ENCODE results near the gene NOP16. TPM values are rescaled to one million over a fixed set of nuclear protein-coding genes. Genes with fewer than 3 reads are reported as not detected.
A peak's percentile ranks its signal among the peaks of the same experiment; 100 is the strongest.

Gene NOP16
- polyA plus RNA-seq, 4 donors, result 22.5 to 47.6 (median 29.2) TPM

DNA sequence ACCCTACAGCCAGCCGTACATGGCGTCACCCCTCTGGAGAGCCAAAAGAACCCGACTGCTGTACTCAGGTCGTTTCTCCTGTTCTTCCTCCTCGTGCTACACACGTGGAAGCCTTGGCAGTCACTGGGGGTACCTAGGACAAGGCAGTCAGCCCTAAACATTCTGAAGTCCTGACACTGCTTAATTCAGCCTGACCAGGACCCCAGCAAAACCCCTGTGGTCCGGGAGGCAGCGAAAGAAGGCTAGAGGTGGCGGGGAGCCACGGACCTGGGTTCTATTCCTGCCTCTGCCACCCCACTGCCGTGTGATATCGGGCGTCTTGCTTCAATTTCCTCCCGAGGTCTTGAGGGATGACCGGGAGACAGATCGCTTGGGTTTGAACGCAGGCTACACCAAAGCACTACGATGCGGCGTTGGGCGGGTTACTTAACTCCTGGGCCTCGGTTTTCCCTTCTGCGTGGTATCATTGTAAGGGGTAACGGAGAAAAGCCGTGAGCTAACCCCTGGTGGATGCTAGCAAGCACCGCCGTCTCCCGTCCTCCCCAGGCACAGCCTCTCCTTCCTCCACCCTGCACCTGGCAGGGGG lies 23.5 kb downstream of the NOP16 start:
- Histone ChIP-seq H3K27ac (ENCODE audit: low read depth in 1 of 3, low read length in 2 of 3) (peak overlapping the region in 1 of 3 donors; percentile 7), H3K27me3 (ENCODE audit: control insufficient read depth in 3 of 3, insufficient read depth in 3 of 3, low read length in 3 of 3) (peaks cover 0 to 23% (median 0%) of the 10 kb centered on the region in 3 donors), H3K4me3 (ENCODE audit: low read depth in 1 of 3, low read length in 3 of 3) (peak overlapping the region; percentile 18 to 75 (median 47)), H3K9me3 (ENCODE audit: control insufficient read depth in 2 of 2, insufficient read depth in 1 of 2, low read depth in 1 of 2, low read length in 1 of 2) (no peaks in the 10 kb centered on the region), H3K36me3 (ENCODE audit: control insufficient read depth in 3 of 3, insufficient read depth in 2 of 3, low read depth in 1 of 3, low read length in 3 of 3) (peaks cover 0 to 14% (median 0%) of the 10 kb centered on the region in 3 donors), H3K4me1 (ENCODE audit: control insufficient read depth in 3 of 3, insufficient read depth in 2 of 3, low read depth in 1 of 3, low read length in 2 of 3) (no peaks in the 10 kb centered on the region)
- no peak for FAIRE-seq
- DNase-seq, result no peak
- WGBS, 3 donors, result 23 to 30% (median 29%) methylated on average over 28 of the region's 28 CpGs

DNA sequence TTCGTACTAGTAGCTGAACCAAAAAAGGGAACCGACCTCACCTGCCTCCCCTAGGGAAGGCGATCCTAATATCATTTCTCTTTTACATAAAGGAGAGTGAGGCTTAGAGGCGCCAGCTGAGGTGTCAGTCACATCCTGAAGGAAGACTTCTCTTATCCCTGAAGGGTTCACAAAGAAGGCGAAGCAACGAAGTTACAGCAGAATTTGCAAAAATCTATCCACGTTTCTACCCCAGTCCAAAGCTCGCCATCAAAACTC lies 26.2 kb downstream of the NOP16 start:
- WGBS, 3 donors, result 63 to 70% (median 68%) methylated on average over 8 of the region's 8 CpGs
- H3K27ac ChIP-seq (ENCODE audit: low read depth in 1 of 3, low read length in 2 of 3), result peak overlapping the region in 2 of 3 donors; percentile 22 to 65
- FAIRE-seq (no peak), DNase-seq (no peak)
- peaks cover 0 to 19% (median 0%) of the 10 kb centered on the region in 3 donors for H3K27me3 ChIP-seq (ENCODE audit: control insufficient read depth in 3 of 3, insufficient read depth in 3 of 3, low read length in 3 of 3)
- H3K36me3 ChIP-seq (ENCODE audit: control insufficient read depth in 3 of 3, insufficient read depth in 2 of 3, low read depth in 1 of 3, low read length in 3 of 3), result peaks cover 0 to 13% (median 2%) of the 10 kb centered on the region in 3 donors
- H3K4me1 ChIP-seq (ENCODE audit: control insufficient read depth in 3 of 3, insufficient read depth in 2 of 3, low read depth in 1 of 3, low read length in 2 of 3), result peaks cover 0 to 4% (median 0%) of the 10 kb centered on the region in 3 donors
- H3K4me3 ChIP-seq (ENCODE audit: low read depth in 1 of 3, low read length in 3 of 3), result peak overlapping the region in 2 of 3 donors; percentile 87 to 92
- no peaks in the 10 kb centered on the region for H3K9me3 ChIP-seq (ENCODE audit: control insufficient read depth in 2 of 2, insufficient read depth in 1 of 2, low read depth in 1 of 2, low read length in 1 of 2)

DNA sequence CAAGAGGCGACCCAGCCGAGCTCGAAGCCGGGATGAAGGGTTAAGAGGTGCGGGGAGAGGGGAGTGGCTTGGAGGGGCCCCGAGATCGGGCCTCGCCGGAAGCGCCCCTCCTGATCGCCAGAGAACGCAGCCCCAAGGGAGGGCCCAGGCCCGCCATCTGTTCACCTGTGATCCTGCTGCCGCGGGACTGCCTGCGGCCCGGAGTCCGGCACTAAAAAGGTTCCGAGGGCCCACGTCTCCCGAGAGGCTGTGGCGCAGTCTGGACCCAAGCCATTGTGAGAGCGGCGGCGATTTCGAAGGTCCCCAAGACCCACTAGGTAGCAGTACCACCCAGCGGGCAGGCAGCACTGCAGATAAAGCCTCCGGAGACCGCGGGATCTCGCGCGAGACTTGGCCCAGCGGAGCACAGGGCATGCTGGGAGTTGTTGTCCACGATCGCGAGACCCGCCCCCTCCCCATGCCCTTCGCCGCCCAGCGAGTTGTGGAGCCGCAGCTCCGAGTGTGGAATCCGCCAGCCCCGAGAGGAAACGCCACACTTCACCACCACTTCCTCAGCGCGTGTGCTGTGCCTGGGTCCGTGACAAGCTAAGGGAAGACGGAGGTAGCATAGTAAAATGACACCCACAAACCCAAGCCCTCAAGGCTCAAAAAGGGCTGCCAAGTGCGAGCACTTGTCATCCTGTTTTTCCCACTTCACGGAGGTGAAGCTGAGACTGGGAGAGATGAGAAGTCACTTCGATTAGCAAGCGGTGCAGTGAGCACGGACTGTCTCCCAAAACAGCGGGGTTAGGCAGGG lies 26.8 kb downstream of the NOP16 start, which contains the start of gene KIAA1191:
TSS of gene KIAA1191 (minus strand) at position 328 of the 796 bp plus-strand sequence. CDS start 2,256 bp downstream, outside the sequence.
- Histone ChIP-seq H3K4me1 (ENCODE audit: control insufficient read depth in 3 of 3, insufficient read depth in 2 of 3, low read depth in 1 of 3, low read length in 2 of 3) (peaks cover 0 to 4% (median 0%) of the 10 kb centered on the region in 3 donors), H3K9me3 (ENCODE audit: control insufficient read depth in 2 of 2, insufficient read depth in 1 of 2, low read depth in 1 of 2, low read length in 1 of 2) (no peaks in the 10 kb centered on the region), H3K27me3 (ENCODE audit: control insufficient read depth in 3 of 3, insufficient read depth in 3 of 3, low read length in 3 of 3) (peaks cover 0 to 16% (median 0%) of the 10 kb centered on the region in 3 donors), H3K36me3 (ENCODE audit: control insufficient read depth in 3 of 3, insufficient read depth in 2 of 3, low read depth in 1 of 3, low read length in 3 of 3) (peaks cover 0 to 16% (median 2%) of the 10 kb centered on the region in 3 donors), H3K27ac (ENCODE audit: low read depth in 1 of 3, low read length in 2 of 3) (peak within 1 kb of the TSS; percentile 66 to 80 (median 73)), H3K4me3 (ENCODE audit: low read depth in 1 of 3, low read length in 3 of 3) (peak within 1 kb of the TSS; percentile 84 to 92 (median 87))
- DNase-seq (peak; percentile 92 to 96), FAIRE-seq (no peak)
- 2 to 3% (median 2%) methylated on average over 47 to 56 of the region's 56 CpGs for whole genome bisulfite sequencing, 3 donors

DNA sequence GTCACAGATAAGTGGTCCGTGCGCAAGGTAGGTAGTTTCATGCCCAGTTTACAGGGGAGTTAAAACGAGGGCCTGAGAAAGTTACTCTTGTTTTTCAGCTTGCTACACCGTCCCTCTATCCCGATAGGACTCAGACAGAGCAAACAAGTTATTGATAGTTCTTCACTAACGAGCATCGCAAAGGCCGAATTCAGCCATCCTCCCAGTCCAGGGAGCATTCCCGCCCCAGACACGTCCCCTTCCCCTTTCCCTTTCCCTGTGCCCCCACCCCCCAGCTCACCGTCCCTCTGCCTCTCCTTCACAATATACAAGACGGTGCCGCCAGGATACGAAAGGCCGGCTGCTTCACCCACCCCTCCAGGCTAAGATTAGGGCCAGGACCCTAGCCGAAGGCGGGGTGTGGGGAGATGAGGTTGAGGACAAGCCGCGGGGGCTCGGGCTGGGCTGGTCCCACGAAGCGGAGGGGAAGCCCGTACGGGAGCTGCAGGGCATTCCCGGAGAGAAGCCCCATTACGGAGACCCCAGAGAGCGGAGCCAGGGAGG lies 27.4 kb downstream of the NOP16 start:
- peak in 1 of 2 donors; percentile 20 for DNase-seq
- WGBS, 3 donors, result 1 to 2% (median 2%) methylated on average over 27 of the region's 27 CpGs
- H3K4me1 ChIP-seq (ENCODE audit: control insufficient read depth in 3 of 3, insufficient read depth in 2 of 3, low read depth in 1 of 3, low read length in 2 of 3), result peaks cover 0 to 4% (median 0%) of the 10 kb centered on the region in 3 donors

DNA sequence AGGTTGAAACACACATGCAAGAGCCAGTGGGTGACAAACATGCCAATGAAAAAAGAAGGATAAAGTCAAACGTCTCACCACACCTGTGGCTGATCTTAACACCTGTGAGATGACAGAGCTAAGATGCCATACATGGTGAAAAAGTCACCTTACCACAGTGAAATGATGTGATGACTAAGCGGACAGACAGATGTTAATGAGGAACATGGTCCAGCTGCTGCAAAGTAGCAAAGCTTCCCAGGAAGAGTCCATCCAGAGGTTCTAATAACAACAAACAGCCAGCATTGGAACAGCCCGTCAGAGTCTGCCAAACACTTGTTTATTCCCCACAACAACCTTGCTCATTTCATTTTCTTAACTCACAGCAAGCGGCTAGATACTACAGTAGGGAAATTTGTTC lies 28.7 kb downstream of the NOP16 start:
- DNase-seq (peak in 1 of 2 donors; percentile 25), FAIRE-seq (no peak)
- Histone ChIP-seq H3K4me1 (ENCODE audit: control insufficient read depth in 3 of 3, insufficient read depth in 2 of 3, low read depth in 1 of 3, low read length in 2 of 3) (peaks cover 0 to 4% (median 0%) of the 10 kb centered on the region in 3 donors), H3K27ac (ENCODE audit: low read depth in 1 of 3, low read length in 2 of 3) (no peak overlapping the region), H3K36me3 (ENCODE audit: control insufficient read depth in 3 of 3, insufficient read depth in 2 of 3, low read depth in 1 of 3, low read length in 3 of 3) (peaks cover 0 to 25% (median 5%) of the 10 kb centered on the region in 3 donors), H3K9me3 (ENCODE audit: control insufficient read depth in 2 of 2, insufficient read depth in 1 of 2, low read depth in 1 of 2, low read length in 1 of 2) (no peaks in the 10 kb centered on the region), H3K4me3 (ENCODE audit: low read depth in 1 of 3, low read length in 3 of 3) (no peak overlapping the region), H3K27me3 (ENCODE audit: control insufficient read depth in 3 of 3, insufficient read depth in 3 of 3, low read length in 3 of 3) (peaks cover 0 to 4% (median 0%) of the 10 kb centered on the region in 3 donors)
- 54 to 65% (median 60%) methylated on average over 4 of the region's 4 CpGs for WGBS, 3 donors

More for the DNA sequence above, 27.4 kb downstream of the NOP16 start:
- peaks cover 0 to 16% (median 2%) of the 10 kb centered on the region in 3 donors for H3K36me3 ChIP-seq (ENCODE audit: control insufficient read depth in 3 of 3, insufficient read depth in 2 of 3, low read depth in 1 of 3, low read length in 3 of 3)
- no peaks in the 10 kb centered on the region for H3K9me3 ChIP-seq (ENCODE audit: control insufficient read depth in 2 of 2, insufficient read depth in 1 of 2, low read depth in 1 of 2, low read length in 1 of 2)
- peaks cover 0 to 10% (median 0%) of the 10 kb centered on the region in 3 donors for H3K27me3 ChIP-seq (ENCODE audit: control insufficient read depth in 3 of 3, insufficient read depth in 3 of 3, low read length in 3 of 3)
- FAIRE-seq, result no peak
- peak overlapping the region; percentile 84 to 92 (median 87) for H3K4me3 ChIP-seq (ENCODE audit: low read depth in 1 of 3, low read length in 3 of 3)
- H3K27ac ChIP-seq (ENCODE audit: low read depth in 1 of 3, low read length in 2 of 3), result peak overlapping the region; percentile 66 to 80 (median 73)

DNA sequence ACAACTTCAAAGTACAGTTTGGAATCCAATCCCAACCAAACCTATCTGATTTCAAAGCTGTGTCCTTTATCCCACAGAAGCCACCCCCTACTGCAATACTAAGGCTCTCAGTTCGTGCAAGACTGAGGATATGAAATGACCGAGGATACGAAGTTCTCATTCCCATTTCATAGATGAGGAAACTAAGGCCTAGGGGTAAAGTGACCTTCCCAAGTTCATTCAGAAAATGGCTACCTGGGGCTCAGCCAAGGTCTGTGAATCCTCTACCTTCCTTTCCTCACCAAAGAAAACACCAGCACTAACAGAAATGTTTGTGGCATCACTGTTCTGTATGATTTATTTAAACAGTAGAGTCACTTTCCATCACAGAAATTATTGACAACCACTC lies 32.2 kb downstream of the NOP16 start:
- DNase-seq (no peak), FAIRE-seq (no peak)
- Histone ChIP-seq H3K27me3 (ENCODE audit: control insufficient read depth in 3 of 3, insufficient read depth in 3 of 3, low read length in 3 of 3) (no peaks in the 10 kb centered on the region), H3K4me3 (ENCODE audit: low read depth in 1 of 3, low read length in 3 of 3) (no peak overlapping the region), H3K27ac (ENCODE audit: low read depth in 1 of 3, low read length in 2 of 3) (no peak overlapping the region), H3K9me3 (ENCODE audit: control insufficient read depth in 2 of 2, insufficient read depth in 1 of 2, low read depth in 1 of 2, low read length in 1 of 2) (no peaks in the 10 kb centered on the region), H3K36me3 (ENCODE audit: control insufficient read depth in 3 of 3, insufficient read depth in 2 of 3, low read depth in 1 of 3, low read length in 3 of 3) (peaks cover 0 to 51% (median 17%) of the 10 kb centered on the region in 3 donors), H3K4me1 (ENCODE audit: control insufficient read depth in 3 of 3, insufficient read depth in 2 of 3, low read depth in 1 of 3, low read length in 2 of 3) (peaks cover 0 to 4% (median 0%) of the 10 kb centered on the region in 3 donors)
- WGBS, 3 donors, result 91 to 97% (median 95%) methylated on average over 3 of the region's 3 CpGs

DNA sequence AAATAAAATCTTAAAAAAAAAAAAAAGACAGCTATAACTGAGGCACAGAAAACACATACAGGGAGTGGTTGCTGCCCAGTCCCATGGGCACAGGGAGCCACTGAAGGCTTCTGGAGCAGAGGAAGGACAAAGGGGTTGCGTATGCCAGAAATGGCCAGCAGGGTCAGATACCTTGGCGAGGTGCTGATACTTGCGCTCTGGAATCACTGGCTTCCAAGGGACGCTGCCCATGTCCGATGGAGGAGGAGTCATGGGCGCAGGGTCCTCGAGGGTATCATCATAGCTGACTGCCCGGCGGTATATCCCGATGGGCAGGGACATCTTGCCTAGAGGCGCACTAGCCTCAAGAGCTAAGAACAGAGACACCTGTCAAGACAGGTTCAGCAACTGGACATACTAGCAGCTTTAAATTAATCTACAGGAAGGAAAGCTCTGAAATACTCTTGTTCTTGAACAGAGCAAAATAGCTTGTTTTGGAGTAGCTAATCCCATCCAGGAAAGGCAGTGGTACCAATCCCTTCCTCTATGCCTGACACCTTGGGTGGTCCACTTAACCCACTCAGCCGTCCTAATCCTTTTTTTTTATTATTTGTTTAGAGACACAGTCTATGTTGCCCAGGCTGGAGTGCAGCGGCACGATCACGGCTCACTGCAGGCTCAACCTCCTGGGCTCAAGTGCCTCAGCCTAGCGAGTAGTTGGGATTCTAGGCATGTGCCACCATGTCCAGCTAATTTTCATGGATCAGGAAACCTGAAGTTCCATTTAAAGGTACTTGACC lies 32.8 kb downstream of the NOP16 start:
- H3K36me3 ChIP-seq (ENCODE audit: control insufficient read depth in 3 of 3, insufficient read depth in 2 of 3, low read depth in 1 of 3, low read length in 3 of 3), result peaks cover 0 to 55% (median 20%) of the 10 kb centered on the region in 3 donors
- no peaks in the 10 kb centered on the region for H3K9me3 ChIP-seq (ENCODE audit: control insufficient read depth in 2 of 2, insufficient read depth in 1 of 2, low read depth in 1 of 2, low read length in 1 of 2)
- no peak overlapping the region for H3K4me3 ChIP-seq (ENCODE audit: low read depth in 1 of 3, low read length in 3 of 3)
- no peak overlapping the region for H3K27ac ChIP-seq (ENCODE audit: low read depth in 1 of 3, low read length in 2 of 3)
- DNase-seq, result no peak
- H3K27me3 ChIP-seq (ENCODE audit: control insufficient read depth in 3 of 3, insufficient read depth in 3 of 3, low read length in 3 of 3), result no peaks in the 10 kb centered on the region
- peaks cover 0 to 4% (median 0%) of the 10 kb centered on the region in 3 donors for H3K4me1 ChIP-seq (ENCODE audit: control insufficient read depth in 3 of 3, insufficient read depth in 2 of 3, low read depth in 1 of 3, low read length in 2 of 3)
- WGBS, 3 donors, result 90 to 94% (median 92%) methylated on average over 16 of the region's 16 CpGs
- FAIRE-seq, result no peak

DNA sequence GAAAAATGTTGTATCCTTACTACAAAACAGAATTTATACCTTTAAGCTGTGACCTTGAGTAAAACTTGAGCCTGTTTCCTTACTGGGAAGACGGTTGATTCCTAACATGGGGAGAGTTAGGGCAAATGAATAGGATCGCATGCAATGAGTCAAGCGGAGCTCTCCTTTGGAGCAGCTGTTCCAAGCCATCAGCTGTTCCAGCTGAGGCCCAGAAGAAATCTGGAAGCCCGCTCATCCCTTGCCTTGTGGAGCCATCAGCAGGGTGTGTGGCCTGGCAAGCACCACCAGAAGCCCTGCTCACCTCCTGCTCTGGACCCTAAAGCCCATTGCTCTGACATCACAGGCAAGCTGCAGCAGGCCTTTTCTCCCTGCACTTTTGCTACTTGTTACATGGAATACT lies 34.9 kb downstream of the NOP16 start:
- peaks cover 12 to 70% (median 23%) of the 10 kb centered on the region in 3 donors for H3K36me3 ChIP-seq (ENCODE audit: control insufficient read depth in 3 of 3, insufficient read depth in 2 of 3, low read depth in 1 of 3, low read length in 3 of 3)
- FAIRE-seq, result no peak
- WGBS, 3 donors, result 93 to 99% (median 97%) methylated on average over 4 of the region's 4 CpGs
- H3K9me3 ChIP-seq (ENCODE audit: control insufficient read depth in 2 of 2, insufficient read depth in 1 of 2, low read depth in 1 of 2, low read length in 1 of 2), result no peaks in the 10 kb centered on the region
- no peak overlapping the region for H3K4me3 ChIP-seq (ENCODE audit: low read depth in 1 of 3, low read length in 3 of 3)
- H3K27ac ChIP-seq (ENCODE audit: low read depth in 1 of 3, low read length in 2 of 3), result no peak overlapping the region
- no peak for DNase-seq
- no peaks in the 10 kb centered on the region for H3K27me3 ChIP-seq (ENCODE audit: control insufficient read depth in 3 of 3, insufficient read depth in 3 of 3, low read length in 3 of 3)
- no peaks in the 10 kb centered on the region for H3K4me1 ChIP-seq (ENCODE audit: control insufficient read depth in 3 of 3, insufficient read depth in 2 of 3, low read depth in 1 of 3, low read length in 2 of 3)

All from small intestine (tissue), 7 donors.